CD4-positive, alpha-beta T cell (primary cell): Measurements from ENCODE around the gene ATXN1. TPM values are rescaled to one million over a fixed set of nuclear protein-coding genes. Genes with fewer than 3 reads are reported as not detected.

Experiments used
- ATAC-seq: fragments of 200-7000 bp; cut with Tn5 transposase; one replicate; pipeline ENCODE4 v1.10.0; 2022; ENCODE audit warnings: mild to moderate bottlenecking; ENCODE audit not compliant: poor library complexity
- CTCF ChIA-PET: fragments of 350-600 bp; sonication (Branson Sonifier 250); formaldehyde crosslinking; loops from one replicate; lab custom pipeline; 2021; ENCODE audit warnings: antibody characterized with exemption, inconsistent platforms; lab: Charles Lee
- POLR2A ChIA-PET: fragments of 350-600 bp; sonication (Branson Sonifier 250); formaldehyde crosslinking; loops from one replicate; lab custom pipeline; 2021; ENCODE audit warnings: antibody characterized with exemption, inconsistent platforms; lab: Charles Lee
- DNase-seq, 14 experiments: peaks; one replicate each; pipeline ENCODE4 v3.0.0-alpha.2; 2013 to 2020; ENCODE audit warnings: mixed read lengths in 2 of 14
- H3K27ac ChIP-seq, 2 donors: one replicate each; pipeline versions ENCODE4 v1.5.1 to v1.7.0; 2013; ENCODE audit warnings: low read length in 2 of 2, low read depth in 1 of 2, mild to moderate bottlenecking in 1 of 2
- H3K27me3 ChIP-seq, 2 experiments: 1 replicate in 1 of 2; 2 replicates in 1 of 2; pipeline versions ENCODE4 v1.6.1 to v1.7.0; 2013; ENCODE audit warnings: low read length in 2 of 2, control low read depth in 1 of 2, mild to moderate bottlenecking in 1 of 2, moderate library complexity in 1 of 2; ENCODE audit not compliant: insufficient read depth in 2 of 2, control insufficient read depth in 1 of 2
- H3K36me3 ChIP-seq: one replicate; pipeline ENCODE4 v1.6.1; 2013; ENCODE audit warnings: low read length, control low read depth; ENCODE audit not compliant: insufficient read depth
- H3K4me1 ChIP-seq: one replicate; pipeline ENCODE4 v1.6.1; 2013; ENCODE audit warnings: low read length, control low read depth; ENCODE audit not compliant: insufficient read depth
- H3K4me3 ChIP-seq: one replicate; pipeline ENCODE4 v1.5.1; 2013; ENCODE audit warnings: mild to moderate bottlenecking, low read length, moderate library complexity
- H3K9me3 ChIP-seq, 2 experiments: 1 replicate in 1 of 2; 2 replicates in 1 of 2; pipeline versions ENCODE4 v1.6.1 to v1.7.0; 2013; ENCODE audit warnings: low read length in 2 of 2, mild to moderate bottlenecking in 2 of 2, control low read depth in 1 of 2, moderate library complexity in 1 of 2; ENCODE audit not compliant: control insufficient read depth in 1 of 2, insufficient read depth in 1 of 2
- H3K27ac Mint-ChIP-seq: one replicate; pipeline ENCODE4 v1.8.0; 2020; ENCODE audit warnings: mixed read lengths
- H3K27me3 Mint-ChIP-seq: one replicate; pipeline ENCODE4 v1.8.0; 2021; ENCODE audit warnings: mixed read lengths
- H3K36me3 Mint-ChIP-seq: one replicate; pipeline ENCODE4 v1.8.0; 2021; ENCODE audit warnings: low read depth, mixed read lengths
- H3K4me1 Mint-ChIP-seq: one replicate; pipeline ENCODE4 v1.8.0; 2021; ENCODE audit warnings: low read depth, mixed read lengths
- H3K4me3 Mint-ChIP-seq: one replicate; pipeline ENCODE4 v1.8.0; 2020; ENCODE audit warnings: mild to moderate bottlenecking, mixed read lengths
- H3K9me3 Mint-ChIP-seq: one replicate; pipeline ENCODE4 v1.8.0; 2020; ENCODE audit warnings: mixed read lengths
- CTCF ChIP-seq: fragments of 200-600 bp; IDR thresholded peaks from one replicate; pipeline ENCODE4 v1.8.0; 2022; ENCODE audit warnings: antibody characterized with exemption, mild to moderate bottlenecking
- intact Hi-C, 2 experiments: fragments of 100-400 bp; cut with DNase I in 1 of 2; cut with micrococcal nuclease in 1 of 2; formaldehyde crosslinking; loops; one replicate each; pipeline versions ENCODE4 v1.15.1 to v1.9.0; 2023 to 2025; cut with DNase I, micrococcal nuclease
- total RNA-seq, 174 experiments: library from RNA in 2 of 174; stranded (reverse) in 2 of 174; gene quantifications; one replicate each; pipeline ENCODE4 v1.2.3 and lab custom pipeline; 2021 to 2026

Gene ATXN1
- total RNA-seq, 2 experiments from 2014 or later = 74.2 to 76.7 TPM

GRCh38 chr6:16677458-16677857 lies 83.8 kb downstream of the ATXN1 start:
- Mint-ChIP-seq H3K9me3 (no peaks in the 10 kb centered on the region), H3K4me3 (no peak overlapping the region), H3K36me3 (peaks cover 19% of the 10 kb centered on the region), H3K27ac (no peak overlapping the region), H3K27me3 (no peaks in the 10 kb centered on the region), H3K4me1 (peaks cover 7% of the 10 kb centered on the region)
- ATAC-seq = no peak
- POLR2A ChIA-PET = no interaction called here
- Histone ChIP-seq H3K4me1 (no peaks in the 10 kb centered on the region), H3K4me3 (no peak overlapping the region), H3K9me3 (no peaks in the 10 kb centered on the region), H3K36me3 (peaks cover under 1% of the 10 kb centered on the region), H3K27me3 (no peaks in the 10 kb centered on the region), H3K27ac (no peak overlapping the region)
- no peak for DNase-seq
- intact Hi-C loops = no loop called here
- TF ChIP-seq CTCF = no peak
- CTCF ChIA-PET = interaction anchor here (1.4 kb wide), 1 partner anchor 18 kb away, joined by 3 read pairs; no protein-coding TSS in a partner anchor

GRCh38 chr6:16676978-16677377 lies 84.3 kb downstream of the ATXN1 start:
- no peaks in the 10 kb centered on the region for H3K27me3 ChIP-seq
- H3K27me3 Mint-ChIP-seq = no peaks in the 10 kb centered on the region
- H3K27ac Mint-ChIP-seq = no peak overlapping the region
- H3K27ac ChIP-seq = no peak overlapping the region
- H3K36me3 Mint-ChIP-seq = peaks cover 16% of the 10 kb centered on the region
- H3K36me3 ChIP-seq = no peaks in the 10 kb centered on the region
- no peaks in the 10 kb centered on the region for H3K9me3 ChIP-seq
- no peak overlapping the region for H3K4me3 Mint-ChIP-seq
- peaks cover under 1% of the 10 kb centered on the region for H3K4me1 ChIP-seq
- ChIA-PET CTCF (interaction anchor here (1.4 kb wide), 1 partner anchor 17 kb away, joined by 3 read pairs; no protein-coding TSS in a partner anchor), POLR2A (no interaction called here)
- no peak for TF ChIP-seq CTCF
- no peak overlapping the region for H3K4me3 ChIP-seq
- no peaks in the 10 kb centered on the region for H3K9me3 Mint-ChIP-seq
- H3K4me1 Mint-ChIP-seq = peaks cover 11% of the 10 kb centered on the region
- ATAC-seq (no peak), DNase-seq (no peak)
- intact Hi-C loops = no loop called here

GRCh38 chr6:16676376-16676775 lies 84.9 kb downstream of the ATXN1 start:
- ATAC-seq (no peak), DNase-seq (no peak)
- CTCF ChIA-PET = no interaction called here
- H3K36me3 ChIP-seq = no peaks in the 10 kb centered on the region
- peaks cover 10% of the 10 kb centered on the region for H3K36me3 Mint-ChIP-seq
- H3K27me3 Mint-ChIP-seq = no peaks in the 10 kb centered on the region
- no peaks in the 10 kb centered on the region for H3K9me3 ChIP-seq
- no peaks in the 10 kb centered on the region for H3K27me3 ChIP-seq
- H3K9me3 Mint-ChIP-seq = no peaks in the 10 kb centered on the region
- peaks cover 3% of the 10 kb centered on the region for H3K4me1 ChIP-seq
- intact Hi-C loops = no loop called here
- no peak overlapping the region for H3K27ac ChIP-seq
- H3K27ac Mint-ChIP-seq = no peak overlapping the region
- POLR2A ChIA-PET = no interaction called here
- H3K4me3 ChIP-seq = no peak overlapping the region
- peaks cover 16% of the 10 kb centered on the region for H3K4me1 Mint-ChIP-seq
- no peak for TF ChIP-seq CTCF
- no peak overlapping the region for H3K4me3 Mint-ChIP-seq
